Activated CD4-positive, CD25-positive, alpha-beta regulatory T cell treated with anti-CD3 and anti-CD28 coated beads, Interleukin-2, amount 50 U/mL, for 16 hours (primary cell): Measurements from ENCODE around the gene NPHS2.

ENCODE experiments used
- DNase-seq: peaks from one replicate; pipeline ENCODE4 v3.0.0-alpha.2; 2020; ENCODE audit warnings: low read depth, low spot score

Gene NPHS2

DNA sequence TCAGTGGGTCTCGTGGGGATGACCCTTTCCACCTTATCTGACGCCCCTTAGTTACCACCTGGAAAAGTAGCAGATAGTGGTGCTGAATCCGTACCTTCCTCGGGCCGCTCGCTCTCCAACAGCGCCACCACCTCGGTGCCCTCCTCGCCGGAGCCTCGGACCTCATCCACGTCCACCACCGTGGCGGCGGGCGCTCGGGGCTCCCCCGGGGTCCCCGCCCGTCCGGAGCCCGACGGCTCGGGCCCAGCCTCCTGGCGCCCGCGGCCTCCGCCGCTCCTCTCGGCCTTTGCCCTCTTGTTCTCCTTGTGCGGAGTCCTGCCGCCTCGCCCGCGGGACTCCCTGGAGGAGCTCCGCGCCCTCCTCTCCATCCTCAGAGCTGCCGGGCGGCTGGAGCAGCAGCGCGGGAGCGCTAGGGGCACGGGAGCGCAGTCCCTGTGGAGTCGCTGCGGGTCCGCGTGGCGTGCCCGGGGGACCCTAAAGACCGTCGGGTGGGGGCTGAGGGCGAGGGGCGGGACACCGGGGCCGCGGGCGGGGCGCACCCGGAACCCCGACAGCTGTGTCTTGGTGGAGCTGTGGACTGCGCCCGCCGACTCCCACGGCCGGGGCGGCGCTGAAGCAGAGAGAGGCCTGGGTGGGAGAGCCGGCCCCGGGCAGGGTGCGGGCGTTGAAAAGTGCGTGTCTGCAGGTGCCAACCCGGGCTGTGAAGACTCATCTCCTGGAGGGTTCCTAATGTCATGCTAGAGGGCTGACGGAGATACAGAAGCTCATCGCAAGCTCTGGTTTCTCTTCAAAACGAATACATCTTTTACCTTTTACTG is at the start of gene NPHS2:
Gene NPHS2 (minus strand): TSS at position 452 of the 818 bp plus-strand sequence. CDS start 84 bp downstream, at position 368.
- no peak for DNase-seq

DNA sequence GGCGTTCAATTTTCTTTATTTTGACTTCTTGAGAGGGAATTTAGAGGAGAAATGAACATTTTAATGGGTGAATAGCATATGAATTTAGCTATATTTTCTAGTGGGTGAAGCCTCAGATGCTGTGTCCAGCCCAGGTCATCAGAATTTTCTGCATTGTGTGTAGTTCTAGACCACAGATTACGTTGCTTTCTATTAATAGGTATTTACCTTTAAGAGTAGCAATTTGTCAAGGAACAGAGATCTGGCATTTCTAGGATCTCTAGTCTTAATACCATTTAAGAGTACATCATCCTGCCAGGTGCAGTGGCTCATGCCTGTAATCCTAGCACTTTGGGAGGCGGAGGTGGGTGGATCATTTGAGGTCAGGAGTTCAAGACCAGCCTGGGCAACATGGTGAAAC is 36.6 kb upstream of the NPHS2 start:
- no peak for DNase-seq

DNA sequence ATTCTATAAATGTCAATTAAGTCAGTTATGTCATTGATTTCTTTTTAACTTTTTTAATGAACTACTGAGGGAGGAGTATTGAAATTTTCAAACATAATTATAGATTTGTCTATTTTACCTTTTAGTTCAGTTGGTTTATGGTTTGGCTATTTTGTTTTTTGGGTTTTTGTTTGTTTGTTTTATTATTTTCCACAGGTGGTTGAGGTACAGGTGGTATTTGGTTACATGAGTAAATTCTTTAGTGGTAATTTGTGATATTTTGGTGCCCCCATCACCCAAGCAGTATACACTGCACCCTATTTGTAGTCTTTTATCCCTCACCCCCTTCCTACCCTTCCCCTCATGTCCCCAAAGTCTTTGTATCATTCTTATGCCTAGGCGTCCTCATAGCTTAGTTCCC is 25.3 kb upstream of the NPHS2 start:
- DNase-seq: no peak

DNA sequence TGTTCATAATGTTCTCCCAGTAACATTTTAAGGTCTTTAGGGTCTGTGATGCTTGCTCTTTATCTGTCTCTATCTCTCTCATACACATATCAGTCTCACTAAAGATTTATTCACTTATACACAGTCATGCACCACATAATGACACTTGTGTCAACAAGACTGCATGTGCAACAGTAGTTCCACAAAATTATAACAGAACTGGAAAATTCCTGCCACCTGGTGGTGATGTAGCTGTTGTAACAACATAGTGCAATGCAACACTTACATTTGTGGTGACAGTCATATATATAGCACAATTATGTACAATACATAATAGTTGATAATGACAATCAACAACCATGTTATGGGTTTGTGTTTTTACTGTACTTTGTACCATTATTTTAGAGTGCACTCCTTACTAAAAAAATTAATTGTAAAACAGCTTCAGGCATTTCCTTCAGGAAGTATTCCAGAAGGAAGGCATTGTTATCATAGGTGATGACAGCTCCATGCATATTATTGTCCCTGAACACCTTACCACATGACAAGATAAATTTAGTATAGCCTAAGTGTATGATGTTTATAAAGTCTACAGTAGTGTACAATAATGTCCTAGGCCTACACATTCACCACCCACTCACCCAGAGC is 24.0 kb upstream of the NPHS2 start:
- DNase-seq: no peak

DNA sequence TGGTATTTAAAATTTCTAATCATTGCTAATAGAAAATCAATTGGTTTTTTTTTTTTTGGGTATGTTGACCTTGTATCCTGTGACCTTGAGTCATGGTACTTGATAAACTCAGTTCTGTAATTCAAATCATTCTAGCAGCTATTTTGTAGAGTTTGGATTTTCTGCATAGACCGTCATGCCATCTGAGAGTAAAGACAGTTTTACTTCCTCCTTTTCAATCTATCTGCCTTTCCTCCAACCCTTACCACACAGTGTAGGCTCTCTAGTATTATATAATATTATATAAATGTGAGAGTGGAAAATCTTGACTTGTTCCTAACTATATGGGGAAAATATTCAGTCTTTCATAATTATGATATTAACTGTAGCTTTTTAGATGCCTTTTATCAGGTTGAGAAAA is 22.9 kb upstream of the NPHS2 start:
- no peak for DNase-seq

DNA sequence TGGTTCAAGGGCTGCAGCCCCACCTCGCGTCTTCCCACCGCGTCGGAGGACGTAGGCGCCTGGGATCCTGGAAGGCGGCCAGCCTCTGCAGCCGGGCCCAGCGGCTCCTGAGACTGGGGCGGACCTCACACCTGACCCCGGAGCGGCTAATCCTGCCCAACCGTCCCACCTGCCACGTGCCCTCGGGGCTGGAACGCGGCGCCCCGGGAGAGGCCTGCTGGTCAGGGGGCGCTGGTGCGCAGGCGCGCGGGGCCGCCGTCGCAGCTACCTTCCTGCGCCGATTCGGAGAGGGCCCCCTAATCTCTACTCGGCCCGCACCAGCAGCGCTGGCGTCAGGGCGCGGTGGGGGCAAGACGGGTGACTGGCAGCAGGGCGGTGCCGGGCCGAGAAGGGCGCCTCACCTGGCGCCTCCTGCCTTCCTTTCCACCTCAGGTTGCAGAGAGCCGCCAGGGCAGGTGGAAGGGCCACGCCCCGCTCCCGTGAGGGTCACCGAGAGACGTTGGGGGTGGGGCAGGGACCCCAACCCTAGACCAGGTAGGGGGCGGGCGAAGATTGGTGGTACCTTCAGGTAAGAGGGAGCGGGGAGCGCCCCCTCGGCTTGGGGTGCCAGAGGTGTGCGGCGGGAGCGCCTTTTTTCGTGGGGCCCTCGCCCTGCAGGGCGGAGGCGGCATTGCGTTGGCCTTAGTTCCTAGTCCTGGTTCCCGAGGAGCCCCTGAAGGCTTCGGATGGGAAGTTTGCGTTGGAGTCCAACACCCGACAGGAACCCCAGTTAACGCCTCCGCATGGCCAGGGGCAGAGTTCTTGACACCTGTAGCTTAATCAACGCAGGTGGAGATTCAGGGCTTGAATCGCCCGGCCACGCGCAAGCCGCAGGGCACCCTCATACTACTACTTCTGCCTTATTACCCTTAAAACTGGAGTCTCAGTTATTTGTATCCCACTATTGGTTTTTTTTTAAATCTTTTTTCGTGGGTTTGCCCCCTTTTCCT is 16.1 kb upstream of the NPHS2 start, which contains the start of gene TDRD5:
Gene TDRD5 (plus strand): TSS at position 241 of the 989 bp plus-strand sequence. CDS start 784 bp downstream, outside the sequence.
- no peak for DNase-seq

DNA sequence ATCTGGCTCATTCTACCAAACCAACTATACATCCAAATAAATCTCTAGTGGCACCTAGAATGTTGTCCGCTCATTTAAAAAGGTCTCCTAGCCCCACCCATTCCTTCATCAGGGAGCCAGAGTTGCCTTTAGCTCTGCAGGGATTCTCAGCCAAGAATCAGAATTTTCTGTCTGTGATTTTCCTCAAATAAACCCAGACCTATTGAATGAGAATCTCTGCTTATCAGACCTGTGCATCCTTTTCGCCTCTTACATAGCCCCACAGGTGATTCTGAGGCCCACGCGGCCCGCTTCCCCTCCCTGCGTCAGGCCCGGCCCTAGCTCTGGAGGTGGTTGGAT is 15.5 kb upstream of the NPHS2 start:
- no peak for DNase-seq

DNA sequence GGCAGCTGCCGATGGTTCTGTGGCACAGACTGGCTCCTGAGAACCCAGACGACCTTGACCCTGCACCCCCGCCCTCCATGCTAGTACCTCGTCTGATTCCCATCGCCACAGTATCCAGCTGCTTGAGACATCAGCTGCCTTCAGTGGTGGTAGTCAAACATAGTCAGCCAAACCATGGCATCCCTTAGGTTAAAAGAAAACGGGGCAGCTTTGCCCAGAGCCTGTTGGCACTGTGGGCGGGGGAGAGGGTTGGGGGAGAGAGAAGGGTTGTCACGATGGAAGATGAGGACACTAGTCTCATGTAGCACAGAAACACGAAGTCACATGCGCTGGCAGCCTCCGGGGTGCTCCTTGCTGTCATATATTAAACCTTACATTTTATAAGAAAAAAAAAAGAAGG is 14.9 kb upstream of the NPHS2 start:
- DNase-seq: no peak

DNA sequence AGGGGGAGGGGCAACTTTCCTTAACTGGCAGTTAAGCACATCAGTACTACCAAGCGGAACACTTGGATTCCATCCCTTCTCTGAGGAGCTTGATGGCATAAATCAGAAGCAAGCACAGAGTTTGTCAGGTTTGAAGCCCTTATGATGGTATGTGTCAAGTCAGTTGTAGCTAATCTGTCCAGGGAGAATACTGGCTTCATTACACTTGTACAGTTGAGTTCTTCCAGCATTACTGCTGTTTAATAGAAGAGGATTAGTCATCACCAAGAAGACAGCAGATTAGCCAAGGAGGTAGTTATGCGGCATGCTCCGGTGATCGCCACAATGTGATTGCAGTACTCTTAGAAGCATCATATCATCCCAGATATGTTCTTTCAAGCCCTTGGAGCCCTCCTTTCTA is 13.8 kb upstream of the NPHS2 start:
- no peak for DNase-seq

DNA sequence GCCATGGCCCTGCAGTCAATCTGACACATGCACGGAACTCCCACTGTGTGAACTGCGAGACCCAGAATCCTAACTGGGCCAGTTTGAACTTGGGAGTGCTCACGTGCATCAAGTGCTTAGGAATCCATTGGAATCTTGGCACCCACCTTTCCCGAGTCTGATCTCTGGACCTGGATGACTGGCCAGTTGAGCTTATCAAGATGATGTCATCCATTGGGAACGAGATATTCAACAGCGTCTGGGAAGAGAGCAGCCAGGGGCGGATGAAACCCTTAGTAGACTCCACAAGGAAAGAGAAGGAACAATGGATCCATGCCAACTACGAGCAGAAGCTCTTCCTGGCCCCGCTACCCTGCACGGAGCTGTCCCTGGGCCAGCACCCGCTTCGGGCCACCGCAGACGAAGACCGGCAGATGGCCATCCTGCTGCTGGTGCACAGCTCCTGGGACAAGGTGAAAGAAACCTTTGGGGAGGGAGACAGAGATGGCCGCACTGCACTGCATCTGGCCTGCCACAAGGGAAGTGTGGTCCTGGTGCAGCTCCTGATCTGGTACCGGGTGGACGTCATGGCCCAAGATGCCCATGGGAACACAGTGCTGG is 12.8 kb upstream of the NPHS2 start:
- DNase-seq: no peak

DNA sequence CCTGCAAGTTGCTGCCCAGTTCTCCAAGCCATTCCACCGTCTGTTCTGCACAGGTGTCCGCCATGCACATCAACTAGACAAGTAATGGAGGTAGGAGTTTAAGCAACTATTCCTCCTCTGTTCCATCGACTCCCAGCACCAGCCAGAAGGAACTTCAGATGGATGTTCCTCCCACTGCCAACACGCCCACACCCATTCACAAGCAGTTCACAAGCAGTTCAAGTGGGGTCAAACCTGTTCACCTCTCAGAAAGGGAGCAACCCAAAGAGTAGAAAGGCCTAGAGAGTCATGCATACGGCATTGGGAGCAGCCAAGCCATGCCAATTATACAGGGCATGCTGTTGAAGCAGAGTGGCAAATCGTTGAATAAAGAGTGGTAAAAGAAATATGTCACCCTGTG is 11.6 kb upstream of the NPHS2 start:
- DNase-seq: no peak

DNA sequence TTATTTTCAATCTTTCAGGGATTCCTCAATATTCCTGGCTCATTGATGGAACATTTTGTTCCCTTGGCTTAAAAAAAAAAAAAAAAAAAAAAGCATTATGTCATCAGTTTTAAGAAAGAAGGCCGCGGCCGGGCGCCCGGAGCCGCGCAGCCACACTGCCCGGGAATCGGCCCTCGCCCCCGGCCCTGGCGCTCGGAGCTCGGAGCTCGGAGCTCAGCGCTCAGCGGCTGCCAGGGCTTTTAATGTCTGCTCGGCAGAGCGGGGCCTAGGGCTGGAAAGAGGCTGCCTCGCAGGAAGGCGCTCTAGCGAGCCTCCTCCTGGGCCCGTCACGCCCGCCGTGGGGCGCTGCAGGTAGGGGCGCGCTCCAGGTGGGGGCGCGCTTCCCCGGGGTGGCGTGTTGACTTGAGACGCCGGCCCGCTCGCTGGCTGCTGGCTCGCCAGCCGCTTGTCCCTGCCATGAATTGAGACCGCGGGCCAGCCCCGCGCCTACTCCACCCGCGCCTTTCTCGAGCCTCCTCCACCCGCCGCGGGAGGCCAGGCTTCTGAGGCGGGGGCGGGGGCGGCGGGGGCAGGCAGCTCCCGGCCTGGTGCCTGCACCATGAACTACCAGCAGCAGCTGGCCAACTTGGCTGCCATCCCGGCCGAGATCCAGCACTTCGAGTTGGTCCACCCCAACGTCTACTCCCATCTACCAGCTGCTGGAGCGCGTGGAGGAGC is 10.5 kb upstream of the NPHS2 start:
- DNase-seq: no peak

DNA sequence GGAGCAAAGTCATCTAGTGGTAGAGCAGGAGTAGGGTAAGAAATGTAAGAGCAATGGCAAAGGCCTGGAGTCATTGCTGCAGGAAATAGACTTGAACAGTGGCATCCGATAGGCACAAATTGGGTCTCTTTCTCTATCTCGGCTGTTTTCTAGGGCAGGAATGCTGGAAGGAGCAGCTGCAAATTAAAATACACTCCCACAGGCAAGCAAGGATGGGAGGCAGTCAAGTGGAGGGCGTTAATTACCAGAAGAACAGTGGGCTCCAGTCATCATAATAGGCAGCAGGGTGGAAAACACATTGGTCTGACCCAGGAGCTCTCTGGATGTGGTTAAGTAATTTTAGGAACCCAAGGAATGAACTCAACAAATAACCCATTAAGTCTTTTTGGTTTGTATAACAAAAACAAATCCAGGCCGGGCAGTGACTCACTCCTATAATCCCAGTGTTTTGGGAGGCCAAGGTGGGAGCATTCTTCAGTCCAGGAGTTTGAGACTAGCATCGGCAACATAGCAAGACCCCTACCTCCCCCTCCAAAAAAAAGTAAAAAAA is 8.1 kb upstream of the NPHS2 start:
- DNase-seq: no peak

DNA sequence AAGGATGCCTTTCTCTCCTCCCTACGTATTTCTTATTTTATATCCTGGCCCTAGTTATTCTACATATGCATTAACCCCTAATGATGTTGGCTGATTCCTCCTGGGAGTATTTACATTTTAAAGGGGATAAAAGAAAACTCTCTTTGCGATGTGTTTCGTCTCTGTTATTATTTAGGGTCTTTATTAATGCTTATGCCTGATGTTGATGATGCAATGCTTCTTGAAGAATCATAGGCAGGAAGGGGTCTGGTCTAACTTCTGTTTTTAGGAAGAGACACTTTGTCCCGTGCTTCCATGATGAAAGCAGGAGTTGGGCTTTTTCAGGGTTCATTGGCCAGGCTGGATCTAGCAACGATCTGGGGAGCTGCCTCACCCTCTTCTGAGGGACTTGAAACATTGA is 761 bp upstream of the NPHS2 start:
- no peak for DNase-seq

DNA sequence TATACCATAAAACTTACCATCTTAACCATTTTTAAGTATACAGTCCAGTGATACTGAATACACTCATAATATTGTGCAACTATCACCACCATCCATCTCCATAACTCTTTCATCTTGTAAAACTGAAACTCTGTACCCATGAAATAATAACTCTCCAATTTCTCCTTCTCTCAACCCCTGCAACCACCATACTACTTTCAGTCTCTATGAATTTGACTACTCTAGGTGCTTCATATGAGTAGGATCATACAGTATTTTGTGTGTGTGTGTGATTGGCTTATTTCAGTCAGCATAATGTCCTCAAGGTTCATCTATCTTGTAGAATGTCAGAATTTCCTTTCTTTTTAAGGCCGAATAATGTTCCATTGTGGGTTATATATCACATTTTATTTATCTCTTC is 17.7 kb downstream of the NPHS2 start:
- no peak for DNase-seq

DNA sequence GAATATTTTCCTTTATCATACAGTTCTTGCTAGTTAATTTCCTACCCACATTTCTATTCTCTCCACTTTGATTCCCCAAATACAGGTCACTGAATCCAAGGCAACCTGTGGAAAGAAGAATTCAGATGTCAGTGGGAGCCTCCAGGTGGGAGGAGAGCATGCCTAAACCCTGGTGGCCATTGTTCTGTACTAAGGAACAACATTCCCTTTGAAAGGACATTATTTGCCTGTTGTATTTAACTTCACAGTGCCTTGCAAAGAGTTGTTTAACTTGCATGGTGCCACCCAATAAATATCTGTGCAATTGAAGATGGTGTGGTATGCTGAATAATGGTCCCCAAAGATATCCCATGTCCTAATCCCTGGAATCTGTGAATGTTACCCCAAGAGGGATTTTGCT is 21.3 kb downstream of the NPHS2 start:
- DNase-seq: no peak

DNA sequence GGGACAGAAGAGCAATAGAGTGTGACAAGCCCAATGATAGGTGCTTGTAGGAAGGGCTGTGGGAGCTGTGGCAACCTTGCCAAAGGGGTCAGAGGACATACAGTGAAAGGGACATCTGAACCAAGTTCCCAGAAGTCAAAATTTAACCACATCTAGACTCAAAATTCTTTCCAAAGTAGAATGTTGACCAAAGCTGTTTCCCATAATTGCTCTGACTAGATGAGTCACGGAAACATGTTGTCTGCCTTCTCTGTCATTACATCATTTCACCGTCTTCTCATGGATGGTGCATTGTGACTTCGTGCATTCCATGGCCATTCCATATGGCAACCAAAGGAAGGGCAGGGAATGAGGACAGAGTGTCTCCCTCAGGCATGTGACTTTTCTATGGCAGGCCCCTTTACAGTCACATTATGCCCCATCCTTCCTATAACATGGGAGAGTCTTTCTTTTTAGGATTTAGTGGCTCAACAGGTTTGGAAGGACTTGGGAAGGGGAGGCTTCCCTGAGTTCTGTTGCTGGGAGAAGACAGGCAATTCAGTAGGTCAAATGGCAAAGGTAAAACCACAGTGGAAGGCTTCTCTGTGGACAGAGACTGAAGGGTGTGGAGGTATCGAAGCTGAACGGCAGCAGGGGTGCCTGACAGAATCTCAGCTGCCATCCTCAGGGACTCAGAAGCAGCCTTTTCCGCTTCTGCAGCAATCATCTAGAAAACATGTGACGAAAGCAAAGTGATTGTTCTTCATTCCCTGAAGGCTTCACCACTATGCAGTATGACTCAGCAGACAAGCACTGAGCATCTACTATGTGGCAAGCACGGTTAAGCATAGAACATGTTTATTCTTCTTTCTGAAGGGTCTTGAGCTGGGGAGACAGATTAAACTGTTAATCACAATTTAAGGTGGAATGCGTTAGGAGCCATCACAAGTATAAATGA is 24.7 kb downstream of the NPHS2 start:
- no peak for DNase-seq

DNA sequence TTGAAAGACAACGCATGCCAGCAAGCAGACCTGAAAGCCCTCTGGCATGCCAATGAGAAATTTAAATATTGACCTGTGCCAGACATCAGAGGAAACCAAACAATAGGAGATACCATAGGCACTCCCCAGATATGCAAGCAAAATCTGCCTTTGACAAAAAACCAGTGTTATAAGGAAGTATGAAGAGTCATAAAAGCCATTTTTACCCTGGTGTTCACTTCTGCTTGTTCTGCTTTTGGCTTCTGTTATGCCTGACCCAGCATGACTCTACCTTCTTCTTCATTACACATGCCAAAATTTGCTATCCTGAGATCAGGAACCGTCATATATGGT is 26.4 kb downstream of the NPHS2 start:
- DNase-seq: no peak

DNA sequence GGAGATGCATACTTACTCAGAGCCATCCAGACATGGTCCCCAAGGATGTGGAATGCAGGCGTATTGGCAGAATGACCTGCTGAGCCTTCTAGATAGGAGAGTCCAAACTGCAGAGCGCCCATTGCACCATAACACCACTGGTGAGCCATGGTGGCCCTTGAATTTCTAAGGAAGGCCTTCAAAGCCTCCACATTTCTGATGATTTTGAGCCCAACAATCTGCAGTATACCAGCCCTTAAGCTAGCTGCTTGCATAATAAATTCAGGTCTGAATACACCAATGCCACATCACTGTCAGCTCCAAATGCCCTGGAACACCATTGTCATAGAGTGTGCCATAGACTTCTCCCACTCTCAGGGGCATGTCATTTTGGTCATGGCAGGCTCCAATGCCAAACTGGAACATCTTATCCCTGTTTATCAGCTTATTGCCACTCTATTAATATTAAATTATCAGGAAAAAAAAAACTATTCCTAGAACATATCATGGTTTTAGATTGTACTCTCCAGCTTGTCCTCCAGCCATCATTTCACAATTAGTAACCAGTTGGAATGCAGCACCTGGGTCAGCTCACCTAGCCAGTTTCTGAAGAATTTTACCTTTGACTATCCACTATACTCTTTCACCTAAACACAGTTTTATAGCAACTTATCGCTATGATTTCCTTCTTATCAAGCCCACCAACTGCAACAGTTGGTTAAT is 26.9 kb downstream of the NPHS2 start:
- no peak for DNase-seq
